ENCODE data around the gene EFHD1.
A peak's percentile ranks its signal among the peaks of the same experiment; 100 is the strongest.
"Not testable (repeated sequence)": the region's sequence is repeated elsewhere in the genome, so short reads cannot be mapped to it uniquely, and the experiment has no call there.

EFHD1 gene

GRCh38 chr2:232628466-232629128 lies 4.8 kb upstream of the EFHD1 start:
- in situ Hi-C loops (cut with MboI; ENCODE audit: low sequenced_read_pairs, unreplicated experiment), result no loop called here
- DNase-seq (ENCODE audit: low spot score), result no peak
- no peak for TF ChIP-seq CTCF (IDR thresholded peaks at IDR 0.05; ENCODE audit: borderline replicate concordance, control extremely low read depth, extremely low read depth, insufficient read depth, missing control alignments)

- in situ Hi-C loops (cut with MboI; ENCODE audit: low sequenced_read_pairs, unreplicated experiment), result no loop called here
- TF ChIP-seq CTCF (IDR thresholded peaks at IDR 0.05; ENCODE audit: borderline replicate concordance, control extremely low read depth, extremely low read depth, insufficient read depth, missing control alignments), result no peak
- DNase-seq (ENCODE audit: low spot score), result no peak
These were observed 4.3 kb upstream of the EFHD1 start for GRCh38 chr2:232629129-232629475.

- in situ Hi-C loops (cut with MboI; ENCODE audit: low sequenced_read_pairs, unreplicated experiment), result no loop called here
- DNase-seq (ENCODE audit: low spot score), result no peak
These were observed 1.0 kb upstream of the EFHD1 start for GRCh38 chr2:232632229-232632903.

GRCh38 chr2:232632904-232633412 lies 446 bp upstream of the EFHD1 start:
- no peak for TF ChIP-seq CTCF (IDR thresholded peaks at IDR 0.05; ENCODE audit: borderline replicate concordance, control extremely low read depth, extremely low read depth, insufficient read depth, missing control alignments)
- no peak for DNase-seq (ENCODE audit: low spot score)
- in situ Hi-C loops (cut with MboI; ENCODE audit: low sequenced_read_pairs, unreplicated experiment), result no loop called here

More at GRCh38 chr2:232632229-232632903, 1.0 kb upstream of the EFHD1 start:
- TF ChIP-seq CTCF (IDR thresholded peaks at IDR 0.05; ENCODE audit: borderline replicate concordance, control extremely low read depth, extremely low read depth, insufficient read depth, missing control alignments), result no peak

- no peak for TF ChIP-seq CTCF (IDR thresholded peaks at IDR 0.05; ENCODE audit: borderline replicate concordance, control extremely low read depth, extremely low read depth, insufficient read depth, missing control alignments)
- peak; percentile 40 for DNase-seq (ENCODE audit: low spot score)
- in situ Hi-C loops (cut with MboI; ENCODE audit: low sequenced_read_pairs, unreplicated experiment), result no loop called here
These were observed 1.1 kb downstream of the EFHD1 start for GRCh38 chr2:232634206-232635150.

- in situ Hi-C loops (cut with MboI; ENCODE audit: low sequenced_read_pairs, unreplicated experiment); DNase-seq (ENCODE audit: low spot score): not testable (repeated sequence)
These were observed 2.0 kb downstream of the EFHD1 start for GRCh38 chr2:232635376-232635775.
